Activated naive CD4-positive, alpha-beta T cell treated with anti-CD3 and anti-CD28 coated beads, Interleukin-2, amount 50 U/mL, for 16 hours (primary cell): Measurements from ENCODE around the gene RASSF8.

Experiments
- DNase-seq: peaks from one replicate; pipeline ENCODE4 v3.0.0-alpha.2; 2020

RASSF8 gene

GRCh38 chr12:25993901-25994651 is 35.6 kb downstream of the RASSF8 start:
- DNase-seq, result no peak

- DNase-seq, result no peak
These were observed 36.6 kb downstream of the RASSF8 start for GRCh38 chr12:25994901-25995625.

- no peak for DNase-seq
These were observed 37.4 kb downstream of the RASSF8 start for GRCh38 chr12:25995906-25996305.

- no peak for DNase-seq
These were observed 38.2 kb downstream of the RASSF8 start for GRCh38 chr12:25996677-25997076.

- no peak for DNase-seq
These were observed 38.9 kb downstream of the RASSF8 start for GRCh38 chr12:25997201-25997963.

- DNase-seq, result no peak
These were observed 42.4 kb downstream of the RASSF8 start for GRCh38 chr12:26000898-26001297.

GRCh38 chr12:26001530-26001929 is 43.0 kb downstream of the RASSF8 start:
- no peak for DNase-seq

- DNase-seq, result no peak
These were observed 44.6 kb downstream of the RASSF8 start for GRCh38 chr12:26003065-26003464.

GRCh38 chr12:26007566-26007965 is 49.1 kb downstream of the RASSF8 start:
- DNase-seq, result no peak

- DNase-seq, result no peak
These were observed 51.1 kb downstream of the RASSF8 start for GRCh38 chr12:26009593-26009992.

- no peak for DNase-seq
These were observed 51.9 kb downstream of the RASSF8 start for GRCh38 chr12:26010293-26010821.

GRCh38 chr12:26011099-26011498 is 52.6 kb downstream of the RASSF8 start:
- no peak for DNase-seq

- DNase-seq, result no peak
These were observed 55.6 kb downstream of the RASSF8 start for GRCh38 chr12:26014085-26014484.

- no peak for DNase-seq
These were observed 58.0 kb downstream of the RASSF8 start for GRCh38 chr12:26016516-26016915.

- DNase-seq, result no peak
These were observed 59.2 kb downstream of the RASSF8 start for GRCh38 chr12:26017484-26018211.

- DNase-seq, result no peak
These were observed 60.4 kb downstream of the RASSF8 start for GRCh38 chr12:26018926-26019325.

- DNase-seq, result no peak
These were observed 63.1 kb downstream of the RASSF8 start for GRCh38 chr12:26021534-26021933.

- DNase-seq, result no peak
These were observed 63.6 kb downstream of the RASSF8 start for GRCh38 chr12:26022043-26022442.

- DNase-seq, result no peak
These were observed 68.2 kb downstream of the RASSF8 start for GRCh38 chr12:26026713-26027112.

- DNase-seq, result no peak
These were observed 68.9 kb downstream of the RASSF8 start for GRCh38 chr12:26027401-26027800.

GRCh38 chr12:26028953-26029735 is 70.7 kb downstream of the RASSF8 start:
- no peak for DNase-seq

- no peak for DNase-seq
These were observed 71.2 kb downstream of the RASSF8 start for GRCh38 chr12:26029736-26030022.
